ENCODE data around the gene ADCY9.

DNA sequence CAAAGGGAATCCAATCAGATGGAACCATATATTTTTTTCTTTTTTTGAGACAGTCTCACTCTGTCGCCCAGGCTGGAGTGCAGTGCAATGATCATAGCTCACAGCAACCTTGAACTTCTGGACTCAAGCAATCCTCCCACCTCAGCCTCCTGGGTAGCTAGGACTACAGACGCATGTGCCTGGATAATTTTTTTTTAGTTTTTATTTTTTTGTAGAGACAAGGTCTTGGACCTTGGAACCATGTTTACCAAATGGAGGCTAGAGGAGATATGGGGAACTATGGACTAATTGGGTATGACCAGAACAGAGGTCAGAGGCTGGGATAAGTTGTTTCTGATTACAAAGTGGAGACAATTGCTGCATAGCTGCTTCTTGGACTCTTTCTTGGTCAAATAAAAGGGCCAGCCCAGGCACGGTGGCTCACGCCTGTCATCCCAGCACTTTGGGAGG lies 41.2 kb upstream of the ADCY9 start:
- TF ChIP-seq CHD2 (IDR thresholded peaks at IDR 0.05; ENCODE audit: low read length, partially characterized antibody) = no peak
- no peak for TF ChIP-seq CEBPB (IDR thresholded peaks at IDR 0.05)
- no peak for TF ChIP-seq SMC3 (IDR thresholded peaks at IDR 0.05)
- TF ChIP-seq, protein P1, sequence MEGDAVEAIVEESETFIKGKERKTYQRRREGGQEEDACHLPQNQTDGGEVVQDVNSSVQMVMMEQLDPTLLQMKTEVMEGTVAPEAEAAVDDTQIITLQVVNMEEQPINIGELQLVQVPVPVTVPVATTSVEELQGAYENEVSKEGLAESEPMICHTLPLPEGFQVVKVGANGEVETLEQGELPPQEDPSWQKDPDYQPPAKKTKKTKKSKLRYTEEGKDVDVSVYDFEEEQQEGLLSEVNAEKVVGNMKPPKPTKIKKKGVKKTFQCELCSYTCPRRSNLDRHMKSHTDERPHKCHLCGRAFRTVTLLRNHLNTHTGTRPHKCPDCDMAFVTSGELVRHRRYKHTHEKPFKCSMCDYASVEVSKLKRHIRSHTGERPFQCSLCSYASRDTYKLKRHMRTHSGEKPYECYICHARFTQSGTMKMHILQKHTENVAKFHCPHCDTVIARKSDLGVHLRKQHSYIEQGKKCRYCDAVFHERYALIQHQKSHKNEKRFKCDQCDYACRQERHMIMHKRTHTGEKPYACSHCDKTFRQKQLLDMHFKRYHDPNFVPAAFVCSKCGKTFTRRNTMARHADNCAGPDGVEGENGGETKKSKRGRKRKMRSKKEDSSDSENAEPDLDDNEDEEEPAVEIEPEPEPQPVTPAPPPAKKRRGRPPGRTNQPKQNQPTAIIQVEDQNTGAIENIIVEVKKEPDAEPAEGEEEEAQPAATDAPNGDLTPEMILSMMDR (IDR thresholded peaks at IDR 0.05) = no peak
- TF ChIP-seq RCOR1 (IDR thresholded peaks at IDR 0.05; ENCODE audit: low read depth, low read length) = no peak
- no peak for TF ChIP-seq CHD4 (IDR thresholded peaks at IDR 0.05; ENCODE audit: borderline replicate concordance)
- TF ChIP-seq POLR2A (IDR thresholded peaks at IDR 0.05; ENCODE audit: low read length) = no peak
- TF ChIP-seq, protein P2, sequence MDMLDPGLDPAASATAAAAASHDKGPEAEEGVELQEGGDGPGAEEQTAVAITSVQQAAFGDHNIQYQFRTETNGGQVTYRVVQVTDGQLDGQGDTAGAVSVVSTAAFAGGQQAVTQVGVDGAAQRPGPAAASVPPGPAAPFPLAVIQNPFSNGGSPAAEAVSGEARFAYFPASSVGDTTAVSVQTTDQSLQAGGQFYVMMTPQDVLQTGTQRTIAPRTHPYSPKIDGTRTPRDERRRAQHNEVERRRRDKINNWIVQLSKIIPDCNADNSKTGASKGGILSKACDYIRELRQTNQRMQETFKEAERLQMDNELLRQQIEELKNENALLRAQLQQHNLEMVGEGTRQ (IDR thresholded peaks at IDR 0.05) = no peak
- TF ChIP-seq JUN (IDR thresholded peaks at IDR 0.05) = no peak
- TF ChIP-seq ZSCAN20 (CRISPR knock-in tag; IDR thresholded peaks at IDR 0.05) = no peak
- TF ChIP-seq ESRRA (IDR thresholded peaks at IDR 0.05; ENCODE audit: borderline replicate concordance, low read length) = no peak
- no peak for TF ChIP-seq JUNB (IDR thresholded peaks at IDR 0.05)

Measured in A549 (cell line).